DMS79 (cell line): ENCODE data around the gene FBXL13.

Experiments
- DNase-seq: peaks from one replicate; lab custom pipeline; 2025; lab: John Stamatoyannopoulos, UW

FBXL13 gene

DNA sequence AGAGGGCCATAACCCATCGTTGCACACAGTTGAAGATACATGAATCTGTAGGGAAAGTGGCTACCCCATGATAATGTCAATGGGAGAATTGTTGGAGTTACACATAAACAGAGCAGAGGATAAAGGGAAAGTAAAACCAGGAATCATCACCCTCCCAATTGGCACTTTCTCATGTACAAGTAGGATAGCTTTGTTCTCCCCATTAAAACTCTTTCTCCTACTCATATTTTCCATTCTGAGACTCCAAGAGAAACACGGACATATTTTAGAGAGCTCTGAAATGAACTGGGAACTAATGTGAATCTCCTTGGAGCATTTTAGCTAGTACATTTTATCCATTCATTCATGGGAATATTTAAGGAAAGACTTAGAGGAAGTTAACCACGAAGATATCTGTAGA, 179.0 kb downstream of the FBXL13 start:
- DNase-seq = no peak

DNA sequence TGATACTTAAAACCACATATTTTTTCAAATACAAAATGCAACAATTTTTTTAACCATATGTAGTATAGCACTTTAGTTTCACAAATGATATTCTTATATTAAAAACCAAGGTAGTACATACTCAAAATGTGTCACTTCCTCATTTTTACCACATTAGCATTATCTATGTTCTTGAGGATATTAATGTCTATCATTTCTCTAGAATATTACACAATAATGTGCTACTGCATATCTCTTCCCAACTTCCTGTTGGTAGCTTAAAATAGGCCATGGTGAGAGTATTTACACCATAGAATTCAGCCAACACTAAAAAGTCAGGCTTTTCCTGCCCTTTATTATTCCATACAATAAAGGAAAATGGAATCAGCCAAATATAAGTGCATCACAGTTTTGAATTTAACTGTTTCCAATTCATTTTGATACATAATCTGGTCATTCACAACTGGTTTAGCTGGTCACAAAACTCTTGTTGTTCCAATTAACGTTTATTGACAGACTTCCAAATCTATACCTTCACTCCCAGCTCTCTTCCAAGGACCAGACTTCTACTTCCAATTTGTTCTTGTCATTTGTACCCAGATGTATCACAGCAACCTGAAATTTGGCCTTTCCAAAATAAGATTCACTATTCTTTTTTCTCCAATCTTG, 181.8 kb downstream of the FBXL13 start:
- DNase-seq = no peak

DNA sequence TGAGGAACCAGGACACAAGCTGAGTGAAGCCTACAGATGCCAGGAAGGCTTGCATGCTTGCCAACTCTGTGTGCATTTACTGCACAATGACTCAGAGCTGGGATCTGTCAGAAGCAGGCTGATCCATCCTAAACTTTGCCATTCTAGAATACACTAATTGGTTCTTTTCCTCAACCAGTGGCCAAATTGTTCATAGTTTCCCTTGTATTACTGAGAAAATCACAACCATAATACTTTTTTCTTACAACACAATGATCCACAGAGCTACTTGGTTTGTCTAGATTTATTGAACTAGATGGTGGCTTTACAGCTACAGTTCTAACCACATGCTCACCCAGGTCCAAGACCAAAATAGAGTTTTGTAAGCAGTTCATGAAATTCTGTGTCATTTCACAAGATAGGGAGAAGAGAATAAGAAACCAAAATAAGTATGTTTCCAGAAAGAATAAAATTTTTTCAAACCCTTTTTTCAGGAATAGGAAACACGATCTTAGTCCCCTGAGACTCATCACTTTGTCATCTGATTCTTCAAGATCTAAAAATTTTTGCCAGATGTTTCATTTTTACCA, 182.8 kb downstream of the FBXL13 start:
- DNase-seq = no peak

DNA sequence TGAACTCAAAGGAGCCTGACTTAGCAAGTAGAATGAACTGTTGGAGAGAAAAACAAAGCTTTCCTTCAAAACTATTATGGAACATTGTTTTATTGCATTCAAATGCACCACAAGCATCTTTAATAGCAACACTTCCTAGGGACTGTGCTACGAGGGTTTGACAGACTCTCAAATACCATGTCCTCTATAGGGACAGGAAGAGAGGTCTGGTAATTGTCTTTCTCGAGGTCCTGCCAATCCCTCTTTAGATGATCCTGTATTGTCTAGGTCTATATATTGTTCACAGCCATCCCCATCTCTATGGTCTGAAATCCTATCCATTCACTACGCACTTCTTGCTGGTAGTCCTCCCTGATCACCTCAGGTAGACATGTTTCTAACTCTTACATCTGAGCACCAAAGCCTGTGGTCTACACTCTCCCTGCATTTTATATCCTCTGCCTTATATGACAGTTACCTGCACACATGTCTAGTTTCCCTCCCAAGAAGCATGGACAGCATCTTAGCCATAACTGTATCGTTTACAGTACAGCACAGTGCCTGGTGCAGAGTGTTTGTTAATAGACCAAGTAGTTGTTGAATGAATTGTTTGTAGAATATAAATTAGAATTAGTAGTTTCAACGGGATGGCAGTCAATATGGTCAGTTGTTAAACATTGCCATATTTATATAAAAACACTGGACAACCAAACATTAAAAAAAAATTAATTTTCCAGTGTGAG, 183.5 kb downstream of the FBXL13 start:
- DNase-seq = no peak

DNA sequence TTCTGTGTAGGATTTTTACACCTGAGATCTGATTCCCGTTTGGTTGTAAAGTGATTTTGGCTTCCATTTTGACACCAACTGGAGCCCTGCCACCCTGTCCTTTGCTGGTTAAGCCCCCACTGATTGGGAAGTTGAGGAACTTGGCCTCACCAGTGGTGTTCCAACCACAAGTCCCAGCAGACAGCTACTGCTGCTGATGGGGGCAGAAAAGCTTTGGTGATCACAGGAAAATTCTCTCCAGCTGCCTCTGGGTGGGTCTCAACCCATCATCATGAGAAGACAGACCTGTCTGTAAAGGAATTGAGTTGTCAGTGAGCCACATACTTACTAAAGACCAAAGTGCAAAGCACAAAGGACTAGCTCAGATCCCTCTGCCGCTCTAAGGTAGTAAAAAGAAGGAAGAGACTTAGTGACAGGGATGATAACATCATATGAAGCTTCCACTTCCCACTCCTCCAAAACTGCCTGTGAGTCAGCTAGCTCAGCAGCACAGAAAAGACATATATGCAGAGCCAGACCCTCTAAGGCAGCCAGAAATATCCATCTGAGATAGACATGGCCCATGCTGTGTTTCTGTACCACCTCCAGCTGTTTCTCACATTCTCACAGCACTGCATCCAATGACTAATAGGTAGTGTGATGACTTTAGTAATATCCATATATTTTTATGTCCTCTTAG, 184.2 kb downstream of the FBXL13 start:
- no peak for DNase-seq

DNA sequence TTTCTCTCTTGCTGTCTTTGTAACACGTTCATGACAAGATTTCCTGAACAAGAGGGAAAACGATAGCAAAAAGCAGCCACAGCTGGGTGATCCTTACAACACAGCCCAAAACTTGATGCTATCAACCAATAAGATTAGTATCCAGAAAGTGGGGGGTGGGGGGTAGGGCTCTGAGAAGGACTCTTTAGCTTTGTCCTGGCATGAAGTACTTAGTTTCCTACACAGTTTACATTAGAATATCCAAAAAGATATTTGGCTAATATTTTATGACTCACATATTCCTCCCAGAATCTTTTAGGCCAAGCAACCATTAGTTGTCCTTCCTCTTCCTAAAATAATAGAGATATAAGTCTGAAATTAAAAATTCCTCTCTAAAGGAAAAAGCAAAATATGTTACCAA, 184.7 kb downstream of the FBXL13 start:
- DNase-seq = no peak

DNA sequence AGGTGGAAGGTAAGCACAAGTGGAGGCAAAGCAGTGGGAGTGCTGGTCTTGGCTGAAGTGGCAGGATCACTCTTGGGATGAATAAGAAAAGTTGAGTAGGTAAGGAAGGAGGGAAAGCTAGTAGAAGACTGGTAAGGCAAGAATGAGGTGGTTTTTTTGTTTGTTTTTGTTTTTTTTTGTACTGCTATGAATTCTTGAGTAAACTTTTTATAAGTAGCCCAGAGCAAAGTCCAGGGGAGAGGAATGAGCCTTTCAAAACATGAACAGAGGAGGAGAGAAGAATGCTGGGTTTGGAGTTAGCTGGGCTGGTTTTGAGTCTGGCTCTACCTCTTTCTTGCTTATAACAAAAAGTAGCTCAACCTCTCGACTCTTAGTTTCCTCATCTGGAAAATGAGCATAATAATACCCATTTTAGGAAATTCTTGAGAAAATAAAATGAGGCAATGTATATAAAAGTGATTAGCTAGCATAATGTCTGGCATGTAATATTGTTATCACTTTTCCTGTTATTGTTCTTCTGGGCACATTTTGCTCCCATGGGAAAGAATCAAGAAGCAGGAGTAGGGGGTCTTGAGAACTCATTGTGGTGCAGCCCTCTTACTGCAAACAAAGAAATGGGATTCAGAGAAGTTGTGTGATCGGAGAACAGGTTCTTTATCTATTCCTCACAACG, 185.9 kb downstream of the FBXL13 start:
- DNase-seq = no peak

DNA sequence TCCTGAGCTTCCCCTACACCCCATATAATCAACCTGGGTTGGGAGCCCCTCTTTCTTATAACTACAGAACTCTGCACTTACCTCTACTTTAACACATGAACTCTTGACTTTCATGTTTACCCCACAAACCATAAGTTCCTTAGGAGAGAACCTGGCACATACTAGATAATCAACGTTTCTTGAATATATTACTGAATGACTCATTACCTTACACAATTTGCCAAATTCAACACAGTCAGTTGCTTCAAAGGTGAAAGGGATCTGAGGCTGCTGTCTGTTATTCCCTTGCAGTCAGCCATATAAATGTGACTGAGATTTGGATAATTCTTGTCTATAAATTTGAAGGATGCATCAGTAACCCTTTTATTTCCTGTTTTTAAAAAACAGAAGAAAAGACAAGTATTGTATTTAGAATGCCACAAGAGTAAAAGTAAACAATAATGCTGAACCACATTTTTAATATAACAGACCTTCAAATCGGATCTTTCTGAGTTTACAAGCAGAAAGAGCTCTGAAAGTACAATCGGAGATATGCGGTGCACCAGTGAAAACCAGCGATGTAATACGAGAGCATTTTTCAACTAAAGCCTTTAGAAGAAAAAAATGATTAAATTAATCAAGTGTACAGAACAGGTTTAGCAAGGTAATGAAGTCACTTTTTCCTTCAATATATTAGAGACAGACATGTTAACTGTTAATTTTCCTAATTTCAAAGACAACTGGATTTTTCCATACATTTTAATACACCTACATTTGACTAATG, 191.3 kb downstream of the FBXL13 start:
- DNase-seq = no peak

DNA sequence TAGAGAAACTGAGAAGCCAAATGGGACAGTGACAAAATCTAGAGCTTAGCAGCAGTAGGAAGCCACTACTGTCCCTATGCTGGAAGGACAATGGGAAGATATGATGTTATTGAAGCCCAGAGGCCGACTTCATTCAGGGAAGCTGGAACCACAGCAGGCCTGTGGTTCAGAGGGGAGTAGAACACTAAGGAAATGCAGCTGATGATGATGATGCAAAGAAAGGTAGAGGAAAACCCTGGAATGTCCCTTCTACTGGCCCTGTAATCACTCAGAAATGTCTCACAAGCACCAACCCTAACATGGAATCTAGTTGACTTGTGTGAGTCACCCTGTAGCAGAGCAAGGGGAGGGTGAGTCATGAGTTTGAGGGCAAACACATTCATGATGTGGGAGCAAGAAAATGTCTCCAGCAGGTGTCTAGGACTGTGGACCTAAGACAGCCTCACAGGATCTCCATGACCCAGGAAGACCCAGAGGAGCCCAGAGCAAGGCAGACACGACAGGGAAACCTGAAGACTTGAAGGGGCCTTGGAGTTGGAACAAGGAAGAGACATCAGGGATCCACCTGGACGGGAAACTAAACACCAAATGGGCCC, 198.8 kb downstream of the FBXL13 start:
- no peak for DNase-seq

DNA sequence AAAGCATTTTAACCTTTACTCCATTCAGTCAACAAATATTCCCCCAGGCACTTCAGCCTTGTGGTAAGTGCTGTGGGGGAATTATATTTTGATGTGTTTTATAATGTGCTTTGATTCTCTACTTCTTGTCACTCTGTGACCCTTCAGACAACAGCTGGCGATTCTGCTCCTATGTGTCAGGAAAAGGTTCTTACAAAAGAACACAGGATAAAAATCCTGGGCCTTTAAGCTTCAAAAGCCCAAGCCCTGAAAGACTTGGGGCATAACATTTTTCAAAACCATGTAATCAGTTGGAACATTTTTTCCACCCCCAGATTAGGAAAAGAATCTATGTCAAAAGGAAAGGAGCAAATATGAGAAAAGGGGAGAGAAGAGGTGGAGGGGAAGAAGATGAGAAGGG, 199.6 kb downstream of the FBXL13 start:
- no peak for DNase-seq

DNA sequence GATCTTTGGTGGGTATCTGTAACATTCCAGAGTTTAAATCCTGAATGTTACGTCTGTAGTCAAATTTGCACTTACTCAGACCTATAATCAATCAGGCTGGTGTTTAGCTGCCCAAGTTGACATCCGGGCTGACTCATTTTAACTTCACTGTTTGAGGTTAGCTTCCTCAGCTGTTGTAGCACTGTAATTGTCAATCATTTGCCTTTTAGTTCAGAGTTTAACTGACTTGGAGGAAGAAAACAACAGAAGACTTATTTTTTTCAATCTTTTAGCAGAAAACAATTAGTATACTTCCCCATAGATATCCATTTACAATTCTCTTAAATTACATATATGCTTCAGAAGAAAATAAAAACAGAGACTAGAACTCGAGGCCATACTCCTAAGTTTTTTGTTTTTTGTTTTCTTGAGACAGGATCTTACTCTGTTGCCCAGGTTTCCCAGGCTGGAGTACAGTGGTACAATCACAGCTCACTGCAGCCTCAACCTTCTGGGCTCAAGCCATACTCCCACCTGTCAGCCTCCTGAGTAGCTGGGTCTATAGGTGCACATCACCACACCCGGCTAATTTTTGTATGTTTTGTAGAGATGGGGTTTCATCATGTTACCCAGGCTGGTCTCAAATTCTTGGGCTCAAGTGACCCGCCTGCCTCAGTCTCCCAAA, 200.3 kb downstream of the FBXL13 start:
- no peak for DNase-seq

DNA sequence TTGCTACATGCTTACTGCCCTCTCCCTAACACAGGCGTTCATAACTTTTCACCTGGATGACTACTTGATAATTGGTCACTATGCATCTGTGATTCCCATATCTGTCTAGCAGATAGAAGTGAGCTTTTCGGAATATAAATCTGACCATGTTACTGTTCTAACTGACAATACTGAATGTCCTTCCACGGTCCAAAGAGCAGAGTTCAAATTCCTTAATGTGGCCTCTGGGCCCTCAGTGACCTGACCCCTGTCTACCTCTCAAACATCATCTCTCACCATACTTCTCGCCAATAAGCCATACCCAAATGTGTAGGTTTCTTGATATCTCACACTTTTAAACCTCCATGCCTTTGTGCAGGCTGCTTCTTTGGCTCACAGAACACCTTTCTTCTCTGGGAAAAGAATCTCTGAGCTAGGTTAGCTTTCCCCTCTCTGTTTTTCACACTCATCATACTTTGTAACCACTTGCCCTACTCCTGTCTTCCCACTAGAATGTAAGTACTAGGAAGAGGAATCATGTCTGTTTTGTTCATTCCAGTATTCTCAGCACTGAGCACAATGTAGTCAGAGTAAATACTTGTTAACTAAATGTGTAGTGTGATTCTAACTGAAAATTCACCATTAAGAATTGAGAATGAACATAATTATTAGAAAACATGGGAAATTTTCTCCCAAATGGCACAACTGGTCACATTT, 201.0 kb downstream of the FBXL13 start:
- DNase-seq = no peak

DNA sequence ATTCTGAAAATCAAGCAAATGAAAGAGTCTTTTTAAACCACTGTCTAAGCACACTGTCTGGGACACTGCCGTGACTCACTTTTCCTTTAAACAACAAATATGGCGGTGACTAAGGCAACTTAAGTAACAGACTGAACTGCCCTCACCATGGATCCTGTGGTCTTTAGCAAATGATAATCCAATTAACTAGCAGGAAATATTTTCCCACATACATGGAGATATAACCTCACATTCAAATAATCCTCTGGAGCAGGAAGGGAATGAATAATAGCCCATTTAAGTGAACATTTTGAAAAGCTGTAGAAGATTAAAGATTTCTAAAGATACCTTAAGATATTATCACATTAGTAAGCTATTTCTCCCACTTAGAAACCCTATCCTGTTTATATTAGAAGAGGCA, 202.1 kb downstream of the FBXL13 start:
- DNase-seq = no peak

DNA sequence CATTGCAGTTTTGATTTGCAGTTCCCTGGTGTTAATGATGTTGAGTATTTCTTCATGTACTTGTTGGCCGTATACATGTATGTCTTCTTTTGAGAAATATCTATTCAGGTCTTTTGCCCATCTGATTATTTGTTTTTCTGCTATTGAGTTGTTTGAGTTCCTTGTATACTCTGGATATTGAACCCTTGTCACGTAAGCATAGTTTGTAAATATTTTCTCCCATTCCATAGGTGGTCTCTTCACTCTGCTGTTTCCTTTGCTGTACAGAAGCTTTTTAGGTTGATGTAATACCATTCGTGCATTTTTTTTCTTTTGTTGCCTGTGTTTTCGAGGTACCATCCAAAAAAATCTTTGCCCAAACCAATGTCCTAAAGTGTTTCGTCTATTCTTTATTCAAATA, 205.4 kb downstream of the FBXL13 start:
- no peak for DNase-seq

DNA sequence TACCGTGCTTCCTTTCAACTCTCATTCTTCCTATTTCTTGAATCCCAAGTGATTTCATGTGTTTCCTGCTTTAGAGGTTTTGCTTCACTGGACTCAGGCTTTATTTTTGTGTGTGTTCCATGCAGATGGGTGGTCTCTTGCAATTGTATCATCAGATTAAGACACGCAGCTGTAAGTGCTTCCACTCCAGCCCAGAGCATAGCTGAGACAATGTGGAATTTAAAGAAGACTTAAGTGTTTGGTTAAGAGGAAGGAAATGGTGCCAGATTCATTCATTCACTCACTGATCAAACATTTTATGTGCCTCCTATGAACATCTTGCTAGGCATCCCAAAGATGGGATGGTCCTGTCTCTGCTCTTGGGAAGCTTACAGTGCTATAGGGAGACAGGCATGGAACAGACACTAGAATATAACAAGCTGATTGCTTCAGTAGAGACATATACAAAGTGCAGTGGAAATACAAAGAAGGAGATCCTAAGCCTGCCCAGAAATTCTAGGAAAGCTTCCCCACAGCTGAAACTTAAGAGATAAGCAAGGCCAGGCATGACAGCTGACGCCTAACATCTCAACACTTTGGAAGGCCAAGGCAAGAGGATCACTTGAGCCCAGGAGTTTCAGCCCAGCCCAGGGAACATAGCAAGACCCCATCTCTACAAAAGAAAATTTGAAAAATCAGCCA, 207.9 kb downstream of the FBXL13 start:
- DNase-seq = no peak

DNA sequence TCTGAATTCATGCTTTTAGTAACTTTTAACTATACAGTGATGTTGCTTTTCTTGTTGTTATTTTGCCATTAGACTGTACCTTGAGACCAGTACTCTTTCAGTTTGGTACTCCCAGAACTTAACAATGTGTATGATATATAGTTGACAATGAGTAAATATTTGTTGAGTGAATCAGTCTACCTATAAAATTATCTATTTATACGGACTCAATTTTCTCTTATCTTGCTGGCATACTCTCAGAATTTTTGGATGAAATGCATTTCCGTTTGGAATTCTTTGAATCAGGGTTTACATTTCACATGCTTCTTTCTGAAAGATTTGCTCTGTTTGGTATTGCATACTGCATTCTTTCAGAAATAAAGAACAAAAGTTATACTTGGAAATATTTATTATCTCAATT, 209.6 kb downstream of the FBXL13 start:
- no peak for DNase-seq

DNA sequence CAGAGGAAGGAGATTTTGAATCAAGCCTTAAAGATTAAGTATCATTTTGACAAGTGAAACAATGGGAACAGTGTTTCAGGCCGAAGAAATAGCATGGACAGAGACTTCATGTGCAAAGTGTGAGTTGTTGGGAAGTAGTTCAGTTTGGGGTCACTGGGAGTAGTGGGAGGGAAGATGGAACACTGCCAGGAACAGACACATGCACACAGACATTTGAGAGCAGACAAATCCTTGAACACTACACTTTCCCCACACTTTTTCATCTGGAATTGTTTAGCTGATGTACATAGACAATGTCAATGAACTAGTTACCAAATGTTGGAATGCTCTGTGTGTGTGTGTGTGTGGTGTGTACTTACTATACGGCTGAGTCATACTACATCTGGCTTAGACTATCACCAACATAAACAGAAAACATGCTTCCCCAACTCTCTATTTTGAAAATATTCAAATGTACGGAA, 214.2 kb downstream of the FBXL13 start:
- DNase-seq = no peak

DNA sequence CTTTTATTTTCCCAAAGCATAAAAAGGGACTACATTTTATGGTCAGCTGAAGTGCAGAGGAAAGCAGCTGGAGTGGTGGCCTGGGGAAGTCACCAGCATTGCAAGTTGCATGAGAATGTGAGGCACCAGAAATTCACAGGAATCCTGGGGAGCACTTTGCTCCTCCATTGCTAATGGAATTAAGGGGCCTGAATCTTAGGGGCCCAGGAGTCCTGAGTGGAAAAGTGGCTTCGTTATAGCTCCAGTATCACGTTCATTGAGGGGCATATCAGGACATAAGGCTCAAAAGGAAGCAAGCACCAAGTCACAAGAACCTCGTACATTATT, 214.8 kb downstream of the FBXL13 start:
- no peak for DNase-seq

DNA sequence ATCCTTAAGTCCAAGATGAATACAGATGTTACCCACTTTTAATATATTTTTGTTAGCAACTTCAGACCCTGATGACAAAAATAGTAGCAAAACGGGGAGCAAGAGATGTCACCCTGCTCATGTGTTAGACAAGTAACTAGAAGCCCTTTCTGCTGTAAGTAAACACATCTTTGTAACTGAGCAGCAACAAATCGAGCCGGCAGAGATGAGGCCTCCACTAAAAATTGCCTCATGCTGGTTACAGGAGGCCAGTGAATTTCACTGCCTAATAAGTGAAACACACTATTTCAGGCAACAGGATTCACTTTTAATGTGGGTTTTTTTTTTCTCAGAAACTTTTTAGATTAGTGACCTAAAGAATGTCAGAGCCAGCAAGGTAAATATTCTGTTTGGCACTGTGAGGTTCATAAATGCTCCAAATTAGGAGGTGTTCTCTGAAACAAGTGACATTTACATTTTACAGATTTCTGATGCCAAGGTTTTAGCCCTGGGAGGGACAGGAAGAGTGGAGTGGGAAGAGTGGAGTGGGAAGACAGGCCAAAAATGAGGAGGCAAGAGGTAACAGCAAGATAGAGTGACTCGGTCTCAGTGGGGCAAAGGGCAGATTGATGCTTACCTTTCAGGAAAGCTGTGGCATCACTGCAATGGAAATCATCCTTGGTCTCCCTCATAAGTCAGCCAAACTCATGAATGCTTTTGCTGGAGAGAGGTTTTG, 215.4 kb downstream of the FBXL13 start:
- no peak for DNase-seq
